Choroid plexus epithelial cell (primary cell): ENCODE measurements around the gene STK40.

Source experiments
- DNase-seq: peaks from one replicate; pipeline ENCODE4 v3.0.0-alpha.2; 2010; ENCODE audit warnings: low read depth
- H3K4me3 ChIP-seq: 2 replicates; pipeline ENCODE4 v1.5.1; 2011; ENCODE audit warnings: low read depth, mild to moderate bottlenecking, control low read depth, low read length, moderate library complexity
- TF ChIP-seq, protein P1 (sequence below): conservative IDR thresholded peaks from 2 replicates; pipeline ENCODE4 v1.5.1; 2011; ENCODE audit warnings: low read depth, mild to moderate bottlenecking, control low read depth, inconsistent platforms, low read length, moderate library complexity

Gene STK40, protein sequence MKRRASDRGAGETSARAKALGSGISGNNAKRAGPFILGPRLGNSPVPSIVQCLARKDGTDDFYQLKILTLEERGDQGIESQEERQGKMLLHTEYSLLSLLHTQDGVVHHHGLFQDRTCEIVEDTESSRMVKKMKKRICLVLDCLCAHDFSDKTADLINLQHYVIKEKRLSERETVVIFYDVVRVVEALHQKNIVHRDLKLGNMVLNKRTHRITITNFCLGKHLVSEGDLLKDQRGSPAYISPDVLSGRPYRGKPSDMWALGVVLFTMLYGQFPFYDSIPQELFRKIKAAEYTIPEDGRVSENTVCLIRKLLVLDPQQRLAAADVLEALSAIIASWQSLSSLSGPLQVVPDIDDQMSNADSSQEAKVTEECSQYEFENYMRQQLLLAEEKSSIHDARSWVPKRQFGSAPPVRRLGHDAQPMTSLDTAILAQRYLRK

DNA sequence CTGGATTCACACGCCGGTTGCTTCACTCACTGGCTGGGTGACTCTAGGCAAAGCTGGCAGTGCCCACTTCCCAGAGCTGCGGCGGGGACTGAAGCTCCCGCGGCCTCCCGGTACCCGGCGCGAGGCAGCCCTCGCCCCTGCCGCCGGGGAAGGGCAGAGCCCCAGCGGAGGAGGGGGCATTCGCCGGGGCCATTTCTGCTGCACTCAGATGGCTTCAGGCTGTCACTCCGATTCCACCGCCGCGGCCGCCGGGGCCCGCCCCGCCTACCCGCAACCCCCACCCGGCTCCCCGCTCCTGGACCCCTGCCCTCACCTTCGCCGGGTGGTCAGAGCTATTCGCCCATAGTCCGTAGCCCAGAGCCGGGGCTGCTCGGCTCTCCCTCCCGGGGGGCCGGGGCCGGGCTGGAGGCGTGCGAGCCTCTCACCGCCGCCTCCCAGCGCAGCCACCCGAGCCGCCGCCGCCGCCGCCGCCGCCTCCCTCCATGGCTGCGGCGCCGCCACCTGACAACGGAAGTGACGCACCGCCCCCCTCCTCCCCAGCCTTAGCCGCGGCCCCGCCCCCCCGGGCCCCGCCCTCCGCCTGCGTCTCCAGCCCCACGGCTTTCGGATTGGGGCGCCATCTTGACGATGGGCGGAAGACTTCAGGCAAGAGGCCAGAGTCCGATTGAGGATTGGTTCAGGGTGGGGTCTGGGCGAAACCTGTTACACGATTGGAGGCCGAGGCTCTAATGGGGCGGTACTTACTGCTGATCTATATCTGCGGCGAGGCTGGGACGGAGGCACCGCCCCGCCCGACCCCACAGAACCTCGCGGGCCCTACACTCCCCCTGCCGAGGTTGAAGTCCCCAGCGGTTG is at the start of gene STK40:
Gene STK40, minus strand, starts transcription at position 515 of the 855 bp plus-strand sequence. CDS start 24,592 bp downstream, outside the sequence.
- DNase-seq, result peak; percentile 100
- peak within 1 kb of the TSS; percentile 91 for H3K4me3 ChIP-seq
- TF ChIP-seq, protein P1, sequence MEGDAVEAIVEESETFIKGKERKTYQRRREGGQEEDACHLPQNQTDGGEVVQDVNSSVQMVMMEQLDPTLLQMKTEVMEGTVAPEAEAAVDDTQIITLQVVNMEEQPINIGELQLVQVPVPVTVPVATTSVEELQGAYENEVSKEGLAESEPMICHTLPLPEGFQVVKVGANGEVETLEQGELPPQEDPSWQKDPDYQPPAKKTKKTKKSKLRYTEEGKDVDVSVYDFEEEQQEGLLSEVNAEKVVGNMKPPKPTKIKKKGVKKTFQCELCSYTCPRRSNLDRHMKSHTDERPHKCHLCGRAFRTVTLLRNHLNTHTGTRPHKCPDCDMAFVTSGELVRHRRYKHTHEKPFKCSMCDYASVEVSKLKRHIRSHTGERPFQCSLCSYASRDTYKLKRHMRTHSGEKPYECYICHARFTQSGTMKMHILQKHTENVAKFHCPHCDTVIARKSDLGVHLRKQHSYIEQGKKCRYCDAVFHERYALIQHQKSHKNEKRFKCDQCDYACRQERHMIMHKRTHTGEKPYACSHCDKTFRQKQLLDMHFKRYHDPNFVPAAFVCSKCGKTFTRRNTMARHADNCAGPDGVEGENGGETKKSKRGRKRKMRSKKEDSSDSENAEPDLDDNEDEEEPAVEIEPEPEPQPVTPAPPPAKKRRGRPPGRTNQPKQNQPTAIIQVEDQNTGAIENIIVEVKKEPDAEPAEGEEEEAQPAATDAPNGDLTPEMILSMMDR, result no peak

DNA sequence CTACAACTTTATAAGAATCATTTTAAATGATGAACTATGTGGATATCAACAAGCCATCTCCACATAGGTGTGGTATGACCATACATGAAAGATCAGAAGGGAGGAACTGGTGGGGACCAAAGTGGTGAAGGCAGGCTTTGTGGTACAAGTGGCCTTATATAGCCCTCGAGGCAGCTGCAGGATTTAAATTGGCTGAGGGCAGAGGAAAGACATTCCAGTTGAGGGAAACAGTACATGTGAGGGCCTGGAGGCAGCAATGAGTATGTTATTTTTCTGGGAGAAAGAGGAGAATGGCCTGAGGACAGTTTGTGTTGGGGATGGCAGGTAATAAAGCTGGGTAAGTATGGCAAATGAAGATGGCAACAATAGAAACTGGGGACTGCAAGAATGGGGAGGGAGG is 47.4 kb upstream of the STK40 start:
- no peak overlapping the region for H3K4me3 ChIP-seq
- no peak for DNase-seq
- TF ChIP-seq, protein P1, result no peak

DNA sequence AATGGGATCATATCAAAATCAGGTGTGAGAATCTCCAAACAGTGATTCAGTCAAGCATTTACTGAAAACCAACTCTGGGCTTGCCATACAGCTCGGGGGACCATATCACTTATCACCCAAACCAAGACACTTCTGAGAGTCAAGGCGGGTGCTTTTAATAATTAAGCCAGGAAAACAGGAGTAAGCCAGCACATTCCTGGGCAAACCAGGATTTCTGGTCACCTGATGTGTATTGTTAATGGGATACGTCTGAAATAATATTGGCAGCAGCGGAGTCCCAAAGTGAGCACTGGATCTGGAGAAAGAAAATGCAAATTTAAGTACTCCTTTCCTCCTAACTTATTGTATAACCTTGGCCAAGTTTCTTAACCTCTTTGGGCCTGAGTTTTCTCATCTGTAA is 46.9 kb upstream of the STK40 start:
- H3K4me3 ChIP-seq, result no peak overlapping the region
- DNase-seq, result no peak
- TF ChIP-seq, protein P1, result no peak

DNA sequence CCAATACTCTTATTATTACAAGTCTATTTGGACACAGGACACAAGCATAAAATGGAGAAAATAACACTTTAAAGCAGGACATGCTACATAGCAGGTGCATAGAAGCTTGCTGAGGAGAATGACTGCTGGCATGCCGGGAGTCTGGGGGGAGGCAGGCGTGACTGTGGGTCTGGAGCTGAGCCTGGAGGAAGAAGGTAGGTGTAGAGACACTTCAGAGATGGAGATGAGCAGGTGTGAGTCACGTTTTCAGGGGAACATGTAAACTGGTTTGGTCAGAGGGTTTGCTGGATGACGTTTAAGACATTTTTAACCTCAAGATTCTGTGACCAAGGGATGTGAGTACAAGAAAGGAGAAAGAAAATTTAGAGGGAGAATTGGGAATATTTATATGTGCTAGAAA is 40.1 kb upstream of the STK40 start:
- TF ChIP-seq, protein P1, result no peak
- H3K4me3 ChIP-seq, result no peak overlapping the region
- no peak for DNase-seq

DNA sequence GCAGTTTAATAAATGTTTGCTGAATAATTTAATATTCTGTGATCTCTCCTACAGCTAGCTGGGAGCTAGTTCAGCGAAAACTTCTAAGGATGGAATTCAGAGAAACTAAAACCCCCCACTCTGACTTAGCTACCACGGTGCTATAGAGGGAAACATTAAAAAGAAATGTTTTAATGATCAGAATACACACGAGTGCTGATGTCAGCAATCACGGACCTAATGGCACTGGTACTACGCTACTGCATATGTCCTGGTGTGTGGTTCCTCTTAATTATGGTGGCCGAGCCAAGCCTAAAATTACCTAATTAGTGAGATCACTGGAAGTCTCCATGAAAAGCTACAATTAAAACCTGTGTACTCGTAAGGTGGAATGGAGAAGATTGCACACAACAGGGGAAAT is 35.9 kb upstream of the STK40 start:
- no peak for DNase-seq
- TF ChIP-seq, protein P1, result no peak

DNA sequence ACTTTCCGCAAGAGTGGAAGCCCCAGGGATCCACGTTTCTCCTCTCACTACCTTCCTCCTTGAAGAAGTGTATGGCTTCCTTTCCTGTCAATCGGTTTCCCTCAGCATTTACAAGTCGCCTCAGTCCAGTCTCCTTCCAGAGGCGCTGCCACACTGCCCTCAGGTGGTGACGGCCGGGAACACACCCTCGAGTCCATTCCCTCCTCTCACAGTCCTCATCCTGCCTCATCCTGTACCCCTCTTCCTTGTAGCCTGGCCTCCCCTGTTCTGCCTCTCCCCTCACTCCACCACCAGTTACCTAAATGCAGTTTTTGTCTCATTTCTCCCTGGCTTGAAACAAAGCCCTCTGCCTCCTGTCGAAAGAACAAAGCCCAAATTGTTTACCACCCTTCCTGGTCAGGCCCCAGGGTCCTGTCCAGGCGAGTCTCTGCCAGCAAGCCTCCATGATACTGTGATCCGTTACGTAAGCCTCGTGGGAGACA is 35.2 kb upstream of the STK40 start:
- DNase-seq, result peak; percentile 94
- TF ChIP-seq, protein P1, result peak; percentile 96
- no peak overlapping the region for H3K4me3 ChIP-seq

More for the DNA sequence above, 35.9 kb upstream of the STK40 start:
- H3K4me3 ChIP-seq, result no peak overlapping the region
